Measurements from ENCODE around the gene PTPRH. TPM values are rescaled to one million over a fixed set of nuclear protein-coding genes. Genes with fewer than 3 reads are reported as not detected.
"Not testable (repeated sequence)": the region's sequence is repeated elsewhere in the genome, so short reads cannot be mapped to it uniquely, and the experiment has no call there.

PTPRH gene
- total and polyA plus RNA-seq, 2 experiments from 2014 or later, result 2.3 to 3.0 TPM

- Histone ChIP-seq H3K27me3 (peaks cover 8% of the 10 kb centered on the region), H3K9me3 (ENCODE audit: low read depth) (no peaks in the 10 kb centered on the region), H3K36me3 (no peaks in the 10 kb centered on the region), H3K27ac (no peak overlapping the region), H3K4me3 (peak overlapping the region; percentile 34), H3K4me1 (ENCODE audit: low read depth) (peaks cover 15% of the 10 kb centered on the region)
- peak; percentile 43 to 87 for DNase-seq (ENCODE audit: low read depth in 1 of 2, low spot score in 1 of 2)
- no peak for TF ChIP-seq CTCF (IDR thresholded peaks at IDR 0.05; ENCODE audit: low read depth, low read length)
These were observed 52.9 kb downstream of the PTPRH start for GRCh38 chr19:55156202-55157063.

- not testable (repeated sequence) for H3K27ac ChIP-seq; DNase-seq (ENCODE audit: low read depth in 1 of 2, low spot score in 1 of 2); H3K36me3 ChIP-seq; H3K9me3 ChIP-seq (ENCODE audit: low read depth); H3K27me3 ChIP-seq
- H3K4me3 ChIP-seq, result peak overlapping the region; percentile 34
- H3K4me1 ChIP-seq (ENCODE audit: low read depth), result peaks cover 15% of the 10 kb centered on the region
These were observed 53.5 kb downstream of the PTPRH start for GRCh38 chr19:55155784-55156183.

- DNase-seq (ENCODE audit: low read depth in 1 of 2, low spot score in 1 of 2), result no peak
- no peaks in the 10 kb centered on the region for H3K36me3 ChIP-seq
- H3K27ac ChIP-seq, result no peak overlapping the region
- TF ChIP-seq CTCF (IDR thresholded peaks at IDR 0.05; ENCODE audit: low read depth, low read length), result no peak
- no peak overlapping the region for H3K4me3 ChIP-seq
- no peaks in the 10 kb centered on the region for H3K27me3 ChIP-seq
- peaks cover 11% of the 10 kb centered on the region for H3K4me1 ChIP-seq (ENCODE audit: low read depth)
- H3K9me3 ChIP-seq (ENCODE audit: low read depth), result no peaks in the 10 kb centered on the region
These were observed 55.5 kb downstream of the PTPRH start for GRCh38 chr19:55153652-55154264.

GRCh38 chr19:55152017-55152416 lies 57.3 kb downstream of the PTPRH start:
- H3K9me3 ChIP-seq (ENCODE audit: low read depth), result no peaks in the 10 kb centered on the region
- no peaks in the 10 kb centered on the region for H3K36me3 ChIP-seq
- H3K27ac ChIP-seq, result no peak overlapping the region
- no peak overlapping the region for H3K4me3 ChIP-seq
- peaks cover 5% of the 10 kb centered on the region for H3K4me1 ChIP-seq (ENCODE audit: low read depth)
- H3K27me3 ChIP-seq, result no peaks in the 10 kb centered on the region
- DNase-seq (ENCODE audit: low read depth in 1 of 2, low spot score in 1 of 2), result no peak
- TF ChIP-seq CTCF (IDR thresholded peaks at IDR 0.05; ENCODE audit: low read depth, low read length), result no peak

- H3K9me3 ChIP-seq (ENCODE audit: low read depth), result no peaks in the 10 kb centered on the region
- peaks cover 5% of the 10 kb centered on the region for H3K4me1 ChIP-seq (ENCODE audit: low read depth)
- no peak within 1 kb of the TSS for H3K27ac ChIP-seq
- H3K4me3 ChIP-seq, result no peak within 1 kb of the TSS
- peak in 1 of 2 donors; percentile 51 for DNase-seq (ENCODE audit: low read depth in 1 of 2, low spot score in 1 of 2)
- no peak for TF ChIP-seq CTCF (IDR thresholded peaks at IDR 0.05; ENCODE audit: low read depth, low read length)
- H3K27me3 ChIP-seq, result peaks cover 9% of the 10 kb centered on the region
- H3K36me3 ChIP-seq, result no peaks in the 10 kb centered on the region
These were observed 60.0 kb downstream of the PTPRH start, which contains the start of gene TNNT1 for GRCh38 chr19:55149078-55150003. TNNT1 (minus strand) TSS chr19:55149206; CDS start chr19:55147157, 2,049 bp downstream.

All from cardiac muscle cell (in vitro differentiated cells and primary cell).